ENCODE results near the gene MYO9A.
"Not testable (repeated sequence)": the region's sequence is repeated elsewhere in the genome, so short reads cannot be mapped to it uniquely, and the experiment has no call there.

The MYO9A gene

GRCh38 chr15:71899674-71900073 lies 218.3 kb downstream of the MYO9A start:
- no peak for DNase-seq
- no peak for TF ChIP-seq GATA1 (IDR thresholded peaks at IDR 0.05; ENCODE audit: low read depth, low read length)
- no peak for TF ChIP-seq POLR2A (IDR thresholded peaks at IDR 0.05; ENCODE audit: low read length)

DNA sequence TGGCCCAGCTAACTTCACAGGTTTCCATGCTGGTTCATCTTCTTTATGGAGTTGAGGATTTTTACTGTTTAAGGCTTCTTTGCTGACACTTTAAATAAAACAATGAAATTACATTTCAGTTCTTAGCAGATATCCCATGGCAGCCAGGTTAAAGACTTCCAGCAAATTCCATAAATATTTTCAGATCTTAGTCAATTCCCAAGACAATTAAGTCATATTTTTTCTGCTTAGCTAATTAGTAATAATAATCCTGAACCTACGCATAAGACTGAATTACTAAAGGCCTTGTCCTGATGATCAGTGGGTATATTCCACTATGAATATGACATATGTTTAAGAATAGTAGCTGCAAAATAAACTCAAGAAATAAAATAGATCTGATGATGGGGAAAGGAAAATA lies 224.3 kb downstream of the MYO9A start:
- DNase-seq = no peak

GRCh38 chr15:71892335-71892734 lies 225.6 kb downstream of the MYO9A start:
- DNase-seq = no peak
- no peak for TF ChIP-seq GATA1 (IDR thresholded peaks at IDR 0.05; ENCODE audit: low read depth, low read length)
- TF ChIP-seq POLR2A (IDR thresholded peaks at IDR 0.05; ENCODE audit: low read length) = no peak

More for the DNA sequence above, 224.3 kb downstream of the MYO9A start:
- TF ChIP-seq POLR2A (IDR thresholded peaks at IDR 0.05; ENCODE audit: low read length) (no peak), GATA1 (IDR thresholded peaks at IDR 0.05; ENCODE audit: low read depth, low read length) (no peak)

- DNase-seq = no peak
- no peak for TF ChIP-seq GATA1 (IDR thresholded peaks at IDR 0.05; ENCODE audit: low read depth, low read length)
These were observed 226.9 kb downstream of the MYO9A start for GRCh38 chr15:71891026-71891425.

GRCh38 chr15:71889947-71890346 lies 228.0 kb downstream of the MYO9A start:
- TF ChIP-seq POLR2A (IDR thresholded peaks at IDR 0.05; ENCODE audit: low read length) (no peak), GATA1 (IDR thresholded peaks at IDR 0.05; ENCODE audit: low read depth, low read length) (no peak)
- no peak for DNase-seq

GRCh38 chr15:71889385-71889784 lies 228.6 kb downstream of the MYO9A start:
- no peak for DNase-seq
- no peak for TF ChIP-seq GATA1 (IDR thresholded peaks at IDR 0.05; ENCODE audit: low read depth, low read length)
- TF ChIP-seq POLR2A (IDR thresholded peaks at IDR 0.05; ENCODE audit: low read length) = no peak

DNA sequence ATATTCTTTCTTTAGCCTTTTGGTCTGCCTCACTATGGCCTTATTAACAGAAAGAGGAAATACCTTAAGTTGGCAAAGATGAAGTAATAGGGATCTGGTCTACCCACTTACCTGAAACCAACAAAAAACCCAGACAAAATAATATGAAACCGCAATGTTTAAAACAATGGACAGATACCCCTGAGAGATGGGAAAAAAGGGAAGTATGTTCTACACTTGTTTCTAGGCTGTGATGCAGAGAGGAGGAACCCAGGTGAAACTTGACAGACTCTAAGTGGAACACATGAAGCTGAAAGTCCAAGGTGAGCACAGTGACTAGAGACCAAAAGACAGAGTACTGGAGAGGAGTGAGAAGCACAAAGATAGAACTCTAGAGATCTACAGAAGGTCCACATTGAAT lies 229.2 kb downstream of the MYO9A start:
- DNase-seq = no peak
- no peak for TF ChIP-seq GATA1 (IDR thresholded peaks at IDR 0.05; ENCODE audit: low read depth, low read length)
- TF ChIP-seq POLR2A (IDR thresholded peaks at IDR 0.05; ENCODE audit: low read length) = no peak

DNA sequence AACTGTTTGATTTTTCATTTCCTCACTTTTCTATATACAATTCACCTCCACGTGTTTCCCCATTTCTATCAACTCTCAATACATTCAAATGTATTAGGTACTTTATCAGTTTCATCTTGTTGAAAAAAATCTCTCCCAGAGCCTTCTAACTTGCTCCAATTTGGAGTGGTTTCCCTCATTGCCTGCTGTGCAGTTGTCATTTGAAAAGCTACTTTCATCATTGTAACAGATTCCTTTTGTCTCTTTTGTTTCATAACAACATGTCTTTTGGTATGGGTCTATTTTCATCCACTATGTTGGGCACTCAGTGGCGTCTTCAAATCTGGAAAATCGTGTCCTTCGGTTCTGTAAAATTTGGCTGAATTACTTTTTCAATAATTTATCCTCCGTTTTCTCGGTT lies 232.6 kb downstream of the MYO9A start:
- TF ChIP-seq GATA1 (IDR thresholded peaks at IDR 0.05; ENCODE audit: low read depth, low read length) (no peak), POLR2A (IDR thresholded peaks at IDR 0.05; ENCODE audit: low read length) (no peak)
- no peak for DNase-seq

- TF ChIP-seq GATA1 (IDR thresholded peaks at IDR 0.05; ENCODE audit: low read depth, low read length) (no peak), POLR2A (IDR thresholded peaks at IDR 0.05; ENCODE audit: low read length) (no peak)
These were observed 234.5 kb downstream of the MYO9A start for GRCh38 chr15:71883447-71883846.

DNA sequence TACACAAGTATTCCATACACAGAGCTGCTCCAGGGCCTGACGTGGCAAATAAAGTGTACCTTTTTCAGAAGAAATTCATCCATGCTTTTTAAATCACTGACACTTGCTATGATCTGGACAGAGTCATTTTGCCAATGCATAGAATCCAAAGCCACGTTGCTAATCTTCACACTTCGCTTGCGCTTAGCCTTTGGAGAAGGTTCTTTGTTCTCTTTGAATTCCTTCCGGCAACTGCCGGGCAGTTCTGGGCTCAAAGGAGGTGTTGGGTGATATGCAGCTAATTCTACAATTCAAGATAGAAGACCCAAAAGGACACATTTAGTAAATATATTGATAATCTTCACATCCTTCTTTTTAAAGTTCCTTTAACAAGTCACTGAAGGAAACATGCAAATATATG lies 237.7 kb downstream of the MYO9A start:
- TF ChIP-seq POLR2A (IDR thresholded peaks at IDR 0.05; ENCODE audit: low read length) = no peak
- TF ChIP-seq GATA1 (IDR thresholded peaks at IDR 0.05; ENCODE audit: low read depth, low read length) = no peak
- no peak for DNase-seq

More at GRCh38 chr15:71883447-71883846, 234.5 kb downstream of the MYO9A start:
- no peak for DNase-seq

GRCh38 chr15:71874245-71874644 lies 243.7 kb downstream of the MYO9A start:
- TF ChIP-seq POLR2A (IDR thresholded peaks at IDR 0.05; ENCODE audit: low read length) = no peak
- DNase-seq = no peak

DNA sequence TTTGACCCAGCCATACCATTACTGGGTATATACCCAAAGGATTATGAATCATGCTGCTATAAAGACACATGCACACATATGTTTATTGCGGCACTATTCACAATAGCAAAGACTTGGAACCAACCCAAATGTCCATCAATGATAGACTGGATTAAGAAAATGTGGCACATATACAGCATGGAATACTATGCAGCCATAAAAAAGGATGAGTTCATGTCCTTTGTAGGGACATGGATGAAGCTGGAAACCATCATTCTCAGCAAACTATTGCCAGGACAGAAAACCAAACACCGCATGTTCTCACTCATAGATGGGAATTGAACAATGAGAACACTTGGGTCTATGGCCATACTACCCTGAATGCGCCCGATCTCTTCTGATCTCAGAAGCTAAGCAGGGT lies 259.7 kb downstream of the MYO9A start:
- not testable (repeated sequence) for DNase-seq

- no peak for DNase-seq
- TF ChIP-seq GATA1 (IDR thresholded peaks at IDR 0.05; ENCODE audit: low read depth, low read length) (no peak), POLR2A (IDR thresholded peaks at IDR 0.05; ENCODE audit: low read length) (no peak)
These were observed 264.4 kb downstream of the MYO9A start for GRCh38 chr15:71853543-71853942.

DNA sequence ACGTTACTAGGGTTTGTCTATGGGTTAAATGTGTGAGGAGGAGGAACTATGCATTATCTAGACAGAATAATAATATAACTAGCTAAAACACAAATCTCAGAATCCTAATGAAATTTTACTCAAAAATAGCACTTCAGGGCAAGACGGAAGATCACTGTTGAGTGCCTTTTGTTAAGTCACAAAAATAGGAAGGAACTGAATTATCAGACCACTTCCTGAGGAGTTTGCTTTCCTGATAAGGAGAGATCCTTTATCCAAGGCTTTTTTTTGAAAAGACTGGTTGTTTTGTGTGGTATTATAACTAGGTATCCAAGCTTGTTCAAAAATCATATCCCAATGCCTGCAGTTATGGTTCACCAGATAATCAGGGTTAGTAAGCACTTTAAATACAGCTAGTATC lies 273.0 kb downstream of the MYO9A start:
- no peak for DNase-seq
- no peak for TF ChIP-seq POLR2A (IDR thresholded peaks at IDR 0.05; ENCODE audit: low read length)
- no peak for TF ChIP-seq GATA1 (IDR thresholded peaks at IDR 0.05; ENCODE audit: low read depth, low read length)

DNA sequence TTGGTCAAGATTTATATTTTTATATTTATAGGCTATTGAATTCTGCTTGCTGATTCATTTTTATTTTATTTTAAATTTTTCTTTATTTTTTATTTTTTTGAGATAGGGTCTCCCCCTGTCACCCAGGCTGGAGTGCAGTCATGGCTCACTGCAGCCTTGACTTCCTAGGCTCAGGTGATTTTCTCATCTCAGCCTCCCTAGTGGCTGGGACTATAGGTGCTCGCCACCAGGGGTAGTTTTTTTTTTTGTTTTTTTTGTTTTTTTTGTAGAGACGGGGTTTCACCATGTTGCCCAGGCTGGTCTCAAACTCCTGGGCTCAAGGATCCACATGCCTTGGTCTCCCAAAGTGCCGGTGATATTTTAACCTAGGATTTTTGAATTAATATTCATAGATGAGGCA lies 276.4 kb downstream of the MYO9A start:
- TF ChIP-seq POLR2A (IDR thresholded peaks at IDR 0.05; ENCODE audit: low read length) (no peak), GATA1 (IDR thresholded peaks at IDR 0.05; ENCODE audit: low read depth, low read length) (no peak)
- no peak for DNase-seq

GRCh38 chr15:71830981-71831380 lies 287.0 kb downstream of the MYO9A start:
- DNase-seq = no peak
- TF ChIP-seq GATA1 (IDR thresholded peaks at IDR 0.05; ENCODE audit: low read depth, low read length) = no peak
- no peak for TF ChIP-seq POLR2A (IDR thresholded peaks at IDR 0.05; ENCODE audit: low read length)
